Activated CD4-positive, alpha-beta T cell treated with anti-CD3 and anti-CD28 coated beads, Interleukin-2, amount 50 U/mL, for 24 hours (primary cell): ENCODE data around the gene TNF.

ENCODE experiments used
- DNase-seq, 2 donors: peaks; one replicate each; pipeline ENCODE4 v3.0.0-alpha.2; 2020; ENCODE audit warnings: low read depth in 1 of 2, low spot score in 1 of 2

The TNF gene

DNA sequence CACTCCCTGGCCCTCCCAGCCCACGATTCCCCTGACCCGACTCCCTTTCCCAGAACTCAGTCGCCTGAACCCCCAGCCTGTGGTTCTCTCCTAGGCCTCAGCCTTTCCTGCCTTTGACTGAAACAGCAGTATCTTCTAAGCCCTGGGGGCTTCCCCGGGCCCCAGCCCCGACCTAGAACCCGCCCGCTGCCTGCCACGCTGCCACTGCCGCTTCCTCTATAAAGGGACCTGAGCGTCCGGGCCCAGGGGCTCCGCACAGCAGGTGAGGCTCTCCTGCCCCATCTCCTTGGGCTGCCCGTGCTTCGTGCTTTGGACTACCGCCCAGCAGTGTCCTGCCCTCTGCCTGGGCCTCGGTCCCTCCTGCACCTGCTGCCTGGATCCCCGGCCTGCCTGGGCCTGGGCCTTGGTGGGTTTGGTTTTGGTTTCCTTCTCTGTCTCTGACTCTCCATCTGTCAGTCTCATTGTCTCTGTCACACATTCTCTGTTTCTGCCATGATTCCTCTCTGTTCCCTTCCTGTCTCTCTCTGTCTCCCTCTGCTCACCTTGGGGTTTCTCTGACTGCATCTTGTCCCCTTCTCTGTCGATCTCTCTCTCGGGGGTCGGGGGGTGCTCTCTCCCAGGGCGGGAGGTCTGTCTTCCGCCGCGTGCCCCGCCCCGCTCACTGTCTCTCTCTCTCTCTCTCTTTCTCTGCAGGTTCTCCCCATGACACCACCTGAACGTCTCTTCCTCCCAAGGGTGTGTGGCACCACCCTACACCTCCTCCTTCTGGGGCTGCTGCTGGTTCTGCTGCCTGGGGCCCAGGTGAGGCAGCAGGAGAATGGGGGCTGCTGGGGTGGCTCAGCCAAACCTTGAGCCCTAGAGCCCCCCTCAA lies 3.1 kb upstream of the TNF start, which contains the start of gene LTA:
Gene LTA, plus strand, starts transcription at position 249 of the 871 bp plus-strand sequence. Its CDS starts 454 bp downstream, at position 703.
- DNase-seq: peak; percentile 71 to 74

DNA sequence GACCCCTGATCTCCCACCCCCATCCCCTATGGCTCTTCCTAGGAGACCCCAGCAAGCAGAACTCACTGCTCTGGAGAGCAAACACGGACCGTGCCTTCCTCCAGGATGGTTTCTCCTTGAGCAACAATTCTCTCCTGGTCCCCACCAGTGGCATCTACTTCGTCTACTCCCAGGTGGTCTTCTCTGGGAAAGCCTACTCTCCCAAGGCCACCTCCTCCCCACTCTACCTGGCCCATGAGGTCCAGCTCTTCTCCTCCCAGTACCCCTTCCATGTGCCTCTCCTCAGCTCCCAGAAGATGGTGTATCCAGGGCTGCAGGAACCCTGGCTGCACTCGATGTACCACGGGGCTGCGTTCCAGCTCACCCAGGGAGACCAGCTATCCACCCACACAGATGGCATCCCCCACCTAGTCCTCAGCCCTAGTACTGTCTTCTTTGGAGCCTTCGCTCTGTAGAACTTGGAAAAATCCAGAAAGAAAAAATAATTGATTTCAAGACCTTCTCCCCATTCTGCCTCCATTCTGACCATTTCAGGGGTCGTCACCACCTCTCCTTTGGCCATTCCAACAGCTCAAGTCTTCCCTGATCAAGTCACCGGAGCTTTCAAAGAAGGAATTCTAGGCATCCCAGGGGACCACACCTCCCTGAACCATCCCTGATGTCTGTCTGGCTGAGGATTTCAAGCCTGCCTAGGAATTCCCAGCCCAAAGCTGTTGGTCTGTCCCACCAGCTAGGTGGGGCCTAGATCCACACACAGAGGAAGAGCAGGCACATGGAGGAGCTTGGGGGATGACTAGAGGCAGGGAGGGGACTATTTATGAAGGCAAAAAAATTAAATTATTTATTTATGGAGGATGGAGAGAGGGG lies 1.9 kb upstream of the TNF start:
- no peak for DNase-seq

- no peak for DNase-seq
Measured at GRCh38 chr6:31574106-31575061, 981 bp upstream of the TNF start.

DNA sequence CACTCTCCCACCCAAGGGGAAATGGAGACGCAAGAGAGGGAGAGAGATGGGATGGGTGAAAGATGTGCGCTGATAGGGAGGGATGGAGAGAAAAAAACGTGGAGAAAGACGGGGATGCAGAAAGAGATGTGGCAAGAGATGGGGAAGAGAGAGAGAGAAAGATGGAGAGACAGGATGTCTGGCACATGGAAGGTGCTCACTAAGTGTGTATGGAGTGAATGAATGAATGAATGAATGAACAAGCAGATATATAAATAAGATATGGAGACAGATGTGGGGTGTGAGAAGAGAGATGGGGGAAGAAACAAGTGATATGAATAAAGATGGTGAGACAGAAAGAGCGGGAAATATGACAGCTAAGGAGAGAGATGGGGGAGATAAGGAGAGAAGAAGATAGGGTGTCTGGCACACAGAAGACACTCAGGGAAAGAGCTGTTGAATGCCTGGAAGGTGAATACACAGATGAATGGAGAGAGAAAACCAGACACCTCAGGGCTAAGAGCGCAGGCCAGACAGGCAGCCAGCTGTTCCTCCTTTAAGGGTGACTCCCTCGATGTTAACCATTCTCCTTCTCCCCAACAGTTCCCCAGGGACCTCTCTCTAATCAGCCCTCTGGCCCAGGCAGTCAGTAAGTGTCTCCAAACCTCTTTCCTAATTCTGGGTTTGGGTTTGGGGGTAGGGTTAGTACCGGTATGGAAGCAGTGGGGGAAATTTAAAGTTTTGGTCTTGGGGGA lies 754 bp downstream of the TNF start:
- no peak for DNase-seq

DNA sequence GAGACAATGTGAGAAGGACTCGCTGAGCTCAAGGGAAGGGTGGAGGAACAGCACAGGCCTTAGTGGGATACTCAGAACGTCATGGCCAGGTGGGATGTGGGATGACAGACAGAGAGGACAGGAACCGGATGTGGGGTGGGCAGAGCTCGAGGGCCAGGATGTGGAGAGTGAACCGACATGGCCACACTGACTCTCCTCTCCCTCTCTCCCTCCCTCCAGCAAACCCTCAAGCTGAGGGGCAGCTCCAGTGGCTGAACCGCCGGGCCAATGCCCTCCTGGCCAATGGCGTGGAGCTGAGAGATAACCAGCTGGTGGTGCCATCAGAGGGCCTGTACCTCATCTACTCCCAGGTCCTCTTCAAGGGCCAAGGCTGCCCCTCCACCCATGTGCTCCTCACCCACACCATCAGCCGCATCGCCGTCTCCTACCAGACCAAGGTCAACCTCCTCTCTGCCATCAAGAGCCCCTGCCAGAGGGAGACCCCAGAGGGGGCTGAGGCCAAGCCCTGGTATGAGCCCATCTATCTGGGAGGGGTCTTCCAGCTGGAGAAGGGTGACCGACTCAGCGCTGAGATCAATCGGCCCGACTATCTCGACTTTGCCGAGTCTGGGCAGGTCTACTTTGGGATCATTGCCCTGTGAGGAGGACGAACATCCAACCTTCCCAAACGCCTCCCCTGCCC lies 1.7 kb downstream of the TNF start:
- no peak for DNase-seq

DNA sequence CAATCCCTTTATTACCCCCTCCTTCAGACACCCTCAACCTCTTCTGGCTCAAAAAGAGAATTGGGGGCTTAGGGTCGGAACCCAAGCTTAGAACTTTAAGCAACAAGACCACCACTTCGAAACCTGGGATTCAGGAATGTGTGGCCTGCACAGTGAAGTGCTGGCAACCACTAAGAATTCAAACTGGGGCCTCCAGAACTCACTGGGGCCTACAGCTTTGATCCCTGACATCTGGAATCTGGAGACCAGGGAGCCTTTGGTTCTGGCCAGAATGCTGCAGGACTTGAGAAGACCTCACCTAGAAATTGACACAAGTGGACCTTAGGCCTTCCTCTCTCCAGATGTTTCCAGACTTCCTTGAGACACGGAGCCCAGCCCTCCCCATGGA lies 2.2 kb downstream of the TNF start:
- no peak for DNase-seq

DNA sequence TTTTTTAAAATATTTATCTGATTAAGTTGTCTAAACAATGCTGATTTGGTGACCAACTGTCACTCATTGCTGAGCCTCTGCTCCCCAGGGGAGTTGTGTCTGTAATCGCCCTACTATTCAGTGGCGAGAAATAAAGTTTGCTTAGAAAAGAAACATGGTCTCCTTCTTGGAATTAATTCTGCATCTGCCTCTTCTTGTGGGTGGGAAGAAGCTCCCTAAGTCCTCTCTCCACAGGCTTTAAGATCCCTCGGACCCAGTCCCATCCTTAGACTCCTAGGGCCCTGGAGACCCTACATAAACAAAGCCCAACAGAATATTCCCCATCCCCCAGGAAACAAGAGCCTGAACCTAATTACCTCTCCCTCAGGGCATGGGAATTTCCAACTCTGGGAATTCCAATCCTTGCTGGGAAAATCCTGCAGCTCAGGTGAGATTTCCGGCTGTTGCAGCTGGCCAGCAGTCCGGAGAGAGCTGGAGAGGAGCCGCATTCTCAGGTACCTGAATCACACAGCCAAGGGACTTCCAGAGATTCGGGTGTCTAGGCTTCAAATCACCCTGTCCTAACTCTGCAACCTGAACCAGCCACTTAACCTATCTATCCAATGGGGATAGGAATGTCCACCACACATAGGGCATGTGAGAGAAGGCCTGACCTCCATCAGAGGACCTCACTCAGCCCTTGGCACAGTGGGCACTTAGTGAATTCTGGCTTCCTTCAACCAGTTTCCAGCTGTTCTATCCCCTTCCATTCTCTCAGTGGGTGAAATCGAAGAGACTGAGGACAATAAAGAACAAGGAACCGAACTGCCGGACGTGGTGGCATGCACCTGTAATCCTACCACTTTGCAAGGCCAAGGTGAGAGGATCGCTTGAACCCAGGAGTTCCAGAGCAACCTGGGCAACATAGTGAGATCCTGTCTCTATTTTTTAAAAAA lies 3.1 kb downstream of the TNF start:
- DNase-seq: no peak

- DNase-seq: no peak
Measured at GRCh38 chr6:31579119-31579505, 3.7 kb downstream of the TNF start.

- DNase-seq: no peak
Measured at GRCh38 chr6:31579546-31580437, 4.4 kb downstream of the TNF start.

- no peak for DNase-seq
Measured at GRCh38 chr6:31580438-31580740, 5.0 kb downstream of the TNF start.

DNA sequence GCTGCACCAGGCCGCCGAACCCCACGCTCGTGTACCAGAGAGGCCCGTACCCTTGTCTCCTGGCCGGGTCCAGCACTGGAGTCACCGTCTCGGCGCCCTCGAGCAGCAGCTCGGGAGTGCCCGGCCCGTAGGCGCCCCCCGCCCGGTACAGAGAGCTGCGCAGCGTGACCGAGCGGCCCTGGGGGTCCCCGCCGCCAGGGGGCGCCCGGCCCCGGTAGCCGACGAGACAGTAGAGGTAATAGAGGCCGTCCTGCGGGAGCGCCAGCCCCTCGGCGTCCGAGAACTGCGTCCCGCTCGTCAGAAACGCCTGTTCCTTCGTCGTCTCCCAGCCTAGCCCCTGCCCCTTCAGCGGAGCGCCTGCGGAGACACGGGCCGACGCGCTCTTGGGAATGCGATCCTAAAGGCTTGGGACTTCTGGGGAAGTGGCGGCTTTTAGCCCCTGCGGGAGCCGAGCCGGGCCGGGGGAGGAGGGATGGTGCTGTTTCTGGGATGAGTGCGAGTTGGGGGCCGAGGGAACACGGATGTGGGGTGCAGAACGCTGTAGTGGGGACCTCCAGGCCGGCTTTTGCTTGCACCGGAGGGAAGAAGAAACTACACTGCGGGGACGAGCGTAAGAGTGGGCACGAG lies 5.6 kb downstream of the TNF start:
- DNase-seq: peak; percentile 84 to 85

DNA sequence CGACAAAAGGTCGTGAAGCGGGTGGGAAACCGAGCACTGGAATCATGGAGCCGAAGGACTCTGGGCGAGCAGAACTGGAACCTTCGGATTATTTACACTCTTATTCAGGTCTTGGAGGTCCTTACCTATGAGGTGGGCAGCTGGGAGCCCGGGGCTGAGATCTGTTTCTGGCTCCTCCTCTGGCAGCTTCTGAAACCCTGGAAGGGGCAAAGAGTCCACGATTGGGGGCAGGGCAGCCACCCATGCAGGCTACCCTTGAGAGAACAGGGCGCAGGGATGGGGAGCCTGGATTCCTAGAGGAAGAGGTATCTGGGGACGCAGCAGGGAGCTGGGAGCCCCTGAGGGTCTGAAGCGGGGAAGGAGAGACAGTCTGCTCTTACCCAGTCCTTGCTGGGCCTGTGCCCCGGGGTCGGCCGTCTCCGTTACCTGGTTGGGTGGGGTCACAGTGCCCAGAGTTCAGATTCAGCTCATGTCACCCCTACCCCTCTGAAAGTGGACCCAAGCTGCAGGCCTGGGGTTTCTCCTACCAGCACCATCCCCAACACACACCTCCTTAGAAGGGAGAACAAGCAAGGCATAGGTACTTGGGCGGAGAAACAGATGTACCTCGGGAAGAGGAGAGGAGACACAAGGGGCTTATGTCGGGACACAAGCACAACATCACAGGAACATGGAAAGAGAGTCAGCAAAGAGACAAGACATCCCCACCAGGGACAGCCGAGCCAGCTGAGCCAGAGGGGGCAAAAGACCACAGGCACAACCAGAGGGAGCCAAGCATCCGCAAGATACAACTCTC lies 6.3 kb downstream of the TNF start:
- DNase-seq: no peak

DNA sequence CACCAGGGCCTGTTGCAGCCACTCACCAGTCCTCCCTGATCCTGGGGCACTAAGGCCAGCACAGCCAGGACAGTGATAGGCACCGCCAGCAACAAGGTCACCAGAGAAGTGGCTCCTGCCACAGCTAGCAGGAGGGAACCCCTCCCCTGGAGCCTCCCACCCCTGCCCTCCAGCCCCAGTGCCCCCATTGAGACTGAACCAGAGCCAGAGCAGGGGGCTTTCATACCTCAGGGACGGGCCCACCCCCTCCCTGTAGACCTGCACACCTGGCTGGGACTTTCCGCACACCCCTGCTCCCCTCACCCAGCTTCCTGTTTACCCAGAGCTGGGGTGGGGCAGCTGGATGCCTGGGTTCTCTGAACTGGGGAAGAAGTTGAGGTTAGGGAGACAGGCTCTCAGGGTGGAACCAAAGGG lies 6.9 kb downstream of the TNF start, which contains the start of gene LTB:
Gene LTB, minus strand, starts transcription at position 195 of the 414 bp plus-strand sequence. Its CDS starts 7 bp downstream, at position 188.
- no peak for DNase-seq

DNA sequence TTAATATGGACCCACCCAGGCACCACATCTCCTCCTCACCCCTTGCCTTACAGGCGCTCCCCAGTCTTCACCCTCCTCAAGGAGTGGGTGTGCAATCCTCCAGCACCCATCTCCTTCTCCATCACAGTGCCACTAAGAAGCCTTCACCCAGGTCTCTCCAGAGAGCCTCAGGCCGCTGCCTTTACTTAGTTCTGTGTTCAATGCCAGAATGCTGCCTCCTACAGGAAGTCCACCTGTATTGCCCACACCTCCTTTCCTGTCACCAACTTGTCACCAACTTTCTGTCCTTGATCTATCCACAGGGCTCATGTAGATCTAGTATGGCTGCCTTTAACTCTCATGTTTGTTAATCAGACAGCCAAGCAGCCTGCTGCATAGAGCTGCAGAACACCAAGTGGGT lies 10.1 kb downstream of the TNF start:
- DNase-seq: no peak

GRCh38 chr6:31586008-31586407 lies 10.6 kb downstream of the TNF start, which contains the start of gene LST1:
TSS of gene LST1 (plus strand) at chr6:31586277. CDS start at chr6:31587300, 1,023 bp downstream.
- no peak for DNase-seq

DNA sequence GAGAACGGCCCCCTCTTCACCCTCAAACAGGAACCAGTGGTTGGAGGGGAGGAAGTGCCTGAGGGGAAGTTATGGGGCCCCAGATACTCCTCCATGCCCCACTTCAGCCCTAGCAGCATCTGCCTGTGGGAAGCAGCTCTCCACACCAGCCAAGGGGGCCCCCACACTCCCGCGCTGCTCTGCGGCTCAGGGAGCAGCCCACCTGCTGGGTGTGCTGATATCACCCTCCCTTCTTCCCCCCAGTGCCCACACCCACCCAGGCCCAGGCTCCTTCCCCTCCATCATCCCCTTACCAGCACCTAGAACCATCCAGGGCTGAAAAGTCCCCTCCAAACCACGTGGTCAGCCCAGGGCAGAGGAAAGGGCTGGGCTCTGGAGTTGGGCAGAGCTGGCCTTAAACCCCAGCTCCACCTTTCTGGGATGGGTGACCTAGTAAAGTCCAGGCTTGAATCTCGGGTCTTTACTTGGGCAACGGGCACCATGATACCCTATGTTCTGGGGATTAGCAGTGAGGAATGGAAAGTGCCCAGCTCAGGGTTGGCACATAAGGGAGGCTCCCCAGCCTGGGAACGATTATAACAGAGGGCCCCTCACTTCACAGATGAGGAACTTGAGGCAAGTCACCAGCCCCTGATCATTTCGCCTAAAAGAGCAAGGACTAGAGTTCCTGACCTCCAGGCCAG lies 11.4 kb downstream of the TNF start:
- DNase-seq: no peak
